Hepatocyte (in vitro differentiated cells): Measurements from ENCODE around the gene PNMA1.

Source experiments
- EZH2 ChIP-seq: fragments of 200-600 bp; sonication (generic); IDR thresholded peaks from 2 replicates; pipeline ENCODE4 v1.6.1; 2016; ENCODE audit warnings: antibody characterized with exemption, mild to moderate bottlenecking, borderline replicate concordance
- EZH2phosphoT487 ChIP-seq: fragments of 200-600 bp; sonication (generic); IDR thresholded peaks from one replicate; pipeline ENCODE4 v1.6.1; 2018; ENCODE audit warnings: antibody characterized with exemption, mild to moderate bottlenecking, low read depth, moderate library complexity; ENCODE audit not compliant: unreplicated experiment, severe bottlenecking
- TF ChIP-seq, protein P1 (sequence below): fragments of 200-600 bp; sonication (generic); IDR thresholded peaks from 2 replicates; pipeline ENCODE4 v1.5.1; 2016; ENCODE audit warnings: antibody characterized with exemption, mild to moderate bottlenecking; ENCODE audit not compliant: poor library complexity

DNA sequence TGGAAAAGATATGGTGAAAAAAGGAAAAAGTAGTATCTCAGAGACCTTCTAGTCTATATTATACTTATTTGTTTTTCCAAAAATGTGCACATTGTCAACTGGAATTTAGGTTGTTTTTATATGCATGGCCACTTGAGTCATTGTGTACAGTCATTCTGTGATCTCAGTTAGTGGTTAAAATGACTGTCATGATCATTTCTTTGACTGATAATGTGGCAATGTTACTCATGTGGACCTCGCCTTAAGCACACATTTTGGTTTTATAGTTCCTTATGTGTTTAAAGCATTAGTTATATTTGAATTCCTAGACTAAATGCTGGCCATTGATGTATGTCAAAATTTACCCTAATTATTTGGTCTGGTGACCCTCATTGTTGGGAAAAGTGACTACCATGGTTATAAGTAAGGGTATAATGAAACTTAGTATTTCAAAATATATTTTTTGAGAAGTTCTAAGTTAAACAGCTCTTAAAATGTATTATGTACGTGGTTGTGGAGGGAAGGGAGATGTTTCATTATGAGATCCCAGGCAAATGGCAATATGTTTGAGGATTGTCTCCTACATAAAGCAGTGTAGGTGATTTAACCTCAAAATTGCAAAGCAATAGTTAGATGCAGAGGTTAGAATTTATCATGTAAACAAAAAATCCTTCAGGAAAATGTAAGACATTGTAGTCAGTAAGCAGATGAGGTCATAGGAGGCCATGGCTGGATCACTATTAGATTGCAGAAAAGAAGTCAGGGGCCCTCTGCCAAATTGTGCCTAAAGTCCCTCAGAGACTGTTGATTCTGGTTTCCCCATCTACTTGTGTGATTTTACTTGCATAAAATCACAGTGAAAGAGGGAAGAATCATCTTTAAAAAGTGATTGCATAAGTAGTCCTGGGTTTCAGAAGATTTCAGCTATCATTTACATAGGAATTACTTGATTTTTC is 17.5 kb downstream of the PNMA1 start:
- TF ChIP-seq, protein P1, sequence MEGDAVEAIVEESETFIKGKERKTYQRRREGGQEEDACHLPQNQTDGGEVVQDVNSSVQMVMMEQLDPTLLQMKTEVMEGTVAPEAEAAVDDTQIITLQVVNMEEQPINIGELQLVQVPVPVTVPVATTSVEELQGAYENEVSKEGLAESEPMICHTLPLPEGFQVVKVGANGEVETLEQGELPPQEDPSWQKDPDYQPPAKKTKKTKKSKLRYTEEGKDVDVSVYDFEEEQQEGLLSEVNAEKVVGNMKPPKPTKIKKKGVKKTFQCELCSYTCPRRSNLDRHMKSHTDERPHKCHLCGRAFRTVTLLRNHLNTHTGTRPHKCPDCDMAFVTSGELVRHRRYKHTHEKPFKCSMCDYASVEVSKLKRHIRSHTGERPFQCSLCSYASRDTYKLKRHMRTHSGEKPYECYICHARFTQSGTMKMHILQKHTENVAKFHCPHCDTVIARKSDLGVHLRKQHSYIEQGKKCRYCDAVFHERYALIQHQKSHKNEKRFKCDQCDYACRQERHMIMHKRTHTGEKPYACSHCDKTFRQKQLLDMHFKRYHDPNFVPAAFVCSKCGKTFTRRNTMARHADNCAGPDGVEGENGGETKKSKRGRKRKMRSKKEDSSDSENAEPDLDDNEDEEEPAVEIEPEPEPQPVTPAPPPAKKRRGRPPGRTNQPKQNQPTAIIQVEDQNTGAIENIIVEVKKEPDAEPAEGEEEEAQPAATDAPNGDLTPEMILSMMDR = no peak
- TF ChIP-seq EZH2 (no peak), EZH2phosphoT487 (no peak)
